RWPE2 (cell line): Measurements from ENCODE around the gene LHX3.

Source experiments
- ATAC-seq: fragments of 200-7000 bp; cut with Tn5 transposase; 3 replicates; pipeline ENCODE4 v1.9.1; 2021; ENCODE audit warnings: low read depth
- DNase-seq: peaks from one replicate; pipeline ENCODE4 v3.0.0-alpha.2; 2020; ENCODE audit warnings: low spot score
- H3K27ac ChIP-seq: fragments of 450-650 bp; 2 replicates; pipeline ENCODE4 v1.5.1; 2017; ENCODE audit warnings: mild to moderate bottlenecking; ENCODE audit not compliant: poor library complexity, severe bottlenecking
- H3K27me3 ChIP-seq: fragments of 250-450 bp; sonication (Bioruptor Pico); 2 replicates; pipeline ENCODE4 v1.5.1; 2021; ENCODE audit warnings: mild to moderate bottlenecking, moderate library complexity; ENCODE audit not compliant: insufficient read depth, poor library complexity, severe bottlenecking
- H3K36me3 ChIP-seq: fragments of 250-450 bp; sonication (Bioruptor Pico); 2 replicates; pipeline ENCODE4 v1.5.1; 2020; ENCODE audit warnings: low read depth, mild to moderate bottlenecking, moderate library complexity
- H3K4me1 ChIP-seq: fragments of 250-450 bp; sonication (Bioruptor Pico); 2 replicates; pipeline ENCODE4 v1.5.1; 2021; ENCODE audit warnings: mild to moderate bottlenecking, moderate library complexity; ENCODE audit not compliant: insufficient read depth, poor library complexity, severe bottlenecking
- H3K4me3 ChIP-seq: fragments of 250-450 bp; sonication (Bioruptor Pico); 2 replicates; pipeline ENCODE4 v1.5.1; 2021; ENCODE audit warnings: mild to moderate bottlenecking, moderate library complexity; ENCODE audit not compliant: severe bottlenecking
- H3K9me3 ChIP-seq: fragments of 250-450 bp; sonication (Bioruptor Pico); 2 replicates; pipeline ENCODE4 v1.5.1; 2021; ENCODE audit warnings: mild to moderate bottlenecking, moderate library complexity; ENCODE audit not compliant: severe bottlenecking
- TF ChIP-seq, protein P1 (sequence below): fragments of 450-650 bp; IDR thresholded peaks from one replicate; pipeline ENCODE4 v1.5.1; 2017; ENCODE audit warnings: mild to moderate bottlenecking, moderate library complexity; ENCODE audit not compliant: poor library complexity, severe bottlenecking

The LHX3 gene

DNA sequence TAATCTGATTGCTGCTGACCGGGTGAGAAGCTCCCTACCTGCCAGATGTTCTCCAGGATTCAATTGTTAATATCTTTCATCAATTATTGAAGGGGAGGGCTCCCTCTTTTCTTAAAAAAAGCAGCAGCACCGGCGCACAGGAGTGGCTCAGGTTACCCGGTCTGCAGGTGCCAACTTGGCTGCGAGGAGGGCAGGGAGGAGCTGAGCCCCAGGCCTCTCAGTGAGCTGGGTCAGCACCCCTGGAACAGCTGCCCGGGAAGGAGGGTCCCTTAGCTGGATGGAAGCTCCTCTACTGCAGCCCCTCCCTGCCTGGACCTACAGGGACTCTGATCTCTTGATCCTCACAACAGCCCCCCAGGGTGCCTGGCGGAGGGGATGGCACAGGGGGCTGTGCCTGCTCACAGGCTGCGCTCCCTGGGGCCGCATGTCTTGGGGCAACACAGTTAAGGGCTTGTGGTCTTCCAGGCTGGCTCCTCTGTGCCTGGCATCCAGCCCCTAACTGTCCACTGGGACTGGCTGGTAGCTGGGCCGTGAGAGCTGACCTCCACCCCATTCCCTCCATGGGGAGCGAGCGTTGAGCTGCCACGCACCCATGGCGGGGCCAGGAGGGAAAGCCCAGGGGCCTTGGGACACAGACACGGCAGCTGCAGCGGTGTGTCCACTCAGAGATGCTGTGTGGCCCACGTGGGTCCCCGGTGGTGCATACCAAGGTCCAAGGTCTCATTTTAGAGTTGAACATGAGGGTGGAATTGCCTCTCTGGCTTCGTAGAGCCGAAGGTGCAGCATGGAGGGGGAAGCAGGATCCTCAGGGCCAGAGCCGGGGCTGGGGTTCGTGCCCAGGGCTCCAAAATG is 57.7 kb downstream of the LHX3 start:
- Histone ChIP-seq H3K27ac (no peak overlapping the region), H3K27me3 (no peaks in the 10 kb centered on the region), H3K9me3 (no peaks in the 10 kb centered on the region), H3K4me1 (no peaks in the 10 kb centered on the region), H3K36me3 (no peaks in the 10 kb centered on the region), H3K4me3 (no peak overlapping the region)
- DNase-seq, result no peak
- no peak for ATAC-seq
- TF ChIP-seq, protein P1, sequence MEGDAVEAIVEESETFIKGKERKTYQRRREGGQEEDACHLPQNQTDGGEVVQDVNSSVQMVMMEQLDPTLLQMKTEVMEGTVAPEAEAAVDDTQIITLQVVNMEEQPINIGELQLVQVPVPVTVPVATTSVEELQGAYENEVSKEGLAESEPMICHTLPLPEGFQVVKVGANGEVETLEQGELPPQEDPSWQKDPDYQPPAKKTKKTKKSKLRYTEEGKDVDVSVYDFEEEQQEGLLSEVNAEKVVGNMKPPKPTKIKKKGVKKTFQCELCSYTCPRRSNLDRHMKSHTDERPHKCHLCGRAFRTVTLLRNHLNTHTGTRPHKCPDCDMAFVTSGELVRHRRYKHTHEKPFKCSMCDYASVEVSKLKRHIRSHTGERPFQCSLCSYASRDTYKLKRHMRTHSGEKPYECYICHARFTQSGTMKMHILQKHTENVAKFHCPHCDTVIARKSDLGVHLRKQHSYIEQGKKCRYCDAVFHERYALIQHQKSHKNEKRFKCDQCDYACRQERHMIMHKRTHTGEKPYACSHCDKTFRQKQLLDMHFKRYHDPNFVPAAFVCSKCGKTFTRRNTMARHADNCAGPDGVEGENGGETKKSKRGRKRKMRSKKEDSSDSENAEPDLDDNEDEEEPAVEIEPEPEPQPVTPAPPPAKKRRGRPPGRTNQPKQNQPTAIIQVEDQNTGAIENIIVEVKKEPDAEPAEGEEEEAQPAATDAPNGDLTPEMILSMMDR, result no peak
